Memory B cell (primary cell): ENCODE data around the gene RHOG.
A peak's percentile ranks its signal among the peaks of the same experiment; 100 is the strongest.

Experiments
- ATAC-seq: fragments of 150-1000 bp; cut with Tn5 transposase; 2 replicates; pipeline ENCODE4 v1.10.0; 2021; ENCODE audit warnings: low read depth, mild to moderate bottlenecking, moderate library complexity
- DNase-seq, 2 donors: peaks; one replicate each; pipeline ENCODE4 v3.0.0; 2022; ENCODE audit warnings: low spot score in 2 of 2
- H3K27ac Mint-ChIP-seq: one replicate; pipeline ENCODE4 v1.8.0; 2022; ENCODE audit warnings: mild to moderate bottlenecking, moderate library complexity, mixed read lengths
- H3K27me3 Mint-ChIP-seq: one replicate; pipeline ENCODE4 v1.8.0; 2022; ENCODE audit warnings: mixed read lengths
- H3K36me3 Mint-ChIP-seq: one replicate; pipeline ENCODE4 v1.8.0; 2022; ENCODE audit warnings: mild to moderate bottlenecking, mixed read lengths
- H3K4me1 Mint-ChIP-seq: one replicate; pipeline ENCODE4 v1.8.0; 2022; ENCODE audit warnings: mixed read lengths
- H3K4me3 Mint-ChIP-seq: one replicate; pipeline ENCODE4 v1.8.0; 2022; ENCODE audit warnings: mild to moderate bottlenecking, moderate library complexity, mixed read lengths
- H3K9me3 Mint-ChIP-seq: one replicate; pipeline ENCODE4 v1.8.0; 2022; ENCODE audit warnings: mixed read lengths

Gene RHOG

GRCh38 chr11:3840870-3841425 lies at the start of gene RHOG:
Gene RHOG (minus strand): TSS chr11:3840959. CDS start chr11:3828138, 12,821 bp downstream.
- H3K36me3 Mint-ChIP-seq: no peaks in the 10 kb centered on the region
- H3K9me3 Mint-ChIP-seq: no peaks in the 10 kb centered on the region
- peak; percentile 75 for ATAC-seq
- H3K4me3 Mint-ChIP-seq: peak within 1 kb of the TSS; percentile 94
- peak; percentile 78 to 88 for DNase-seq
- H3K4me1 Mint-ChIP-seq: peaks cover 35% of the 10 kb centered on the region
- peak within 1 kb of the TSS; percentile 95 for H3K27ac Mint-ChIP-seq
- H3K27me3 Mint-ChIP-seq: no peaks in the 10 kb centered on the region

DNA sequence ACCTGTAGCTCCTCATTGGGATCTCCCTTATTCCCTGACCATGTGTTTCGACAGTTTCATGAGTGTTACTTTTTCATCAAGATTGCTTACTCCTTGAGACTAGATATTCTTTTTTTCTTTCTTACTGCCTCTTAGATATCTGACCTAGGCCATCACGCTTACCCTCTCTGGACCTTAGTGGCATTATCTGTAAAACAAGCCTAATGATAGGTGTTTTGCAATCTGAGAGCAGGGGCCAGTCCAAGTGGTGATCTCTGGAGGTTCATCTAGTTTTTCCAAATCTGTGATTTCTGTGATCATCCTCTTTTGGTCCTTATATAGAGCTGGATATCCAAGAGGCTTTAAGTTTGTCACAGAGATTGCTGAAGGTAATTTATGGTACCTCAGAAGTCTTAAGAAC lies 49.3 kb upstream of the RHOG start:
- H3K27ac Mint-ChIP-seq: no peak overlapping the region
- DNase-seq (no peak), ATAC-seq (no peak)
- H3K4me1 Mint-ChIP-seq: peaks cover 44% of the 10 kb centered on the region
- peaks cover 1% of the 10 kb centered on the region for H3K36me3 Mint-ChIP-seq
- no peaks in the 10 kb centered on the region for H3K27me3 Mint-ChIP-seq
- H3K9me3 Mint-ChIP-seq: no peaks in the 10 kb centered on the region
- H3K4me3 Mint-ChIP-seq: no peak overlapping the region

GRCh38 chr11:3888876-3889275 lies 48.1 kb upstream of the RHOG start:
- H3K4me3 Mint-ChIP-seq: peak overlapping the region; percentile 15
- peaks cover 1% of the 10 kb centered on the region for H3K36me3 Mint-ChIP-seq
- DNase-seq (no peak), ATAC-seq (peak; percentile 38)
- no peaks in the 10 kb centered on the region for H3K9me3 Mint-ChIP-seq
- no peaks in the 10 kb centered on the region for H3K27me3 Mint-ChIP-seq
- peak overlapping the region; percentile 58 for H3K27ac Mint-ChIP-seq
- H3K4me1 Mint-ChIP-seq: peaks cover 41% of the 10 kb centered on the region

- DNase-seq (no peak), ATAC-seq (no peak)
- Mint-ChIP-seq H3K9me3 (no peaks in the 10 kb centered on the region), H3K27me3 (no peaks in the 10 kb centered on the region), H3K4me3 (no peak overlapping the region), H3K27ac (peak overlapping the region; percentile 22), H3K4me1 (peaks cover 46% of the 10 kb centered on the region), H3K36me3 (peaks cover 1% of the 10 kb centered on the region)
Measured at GRCh38 chr11:3886985-3887384, 46.2 kb upstream of the RHOG start.

- Mint-ChIP-seq H3K4me1 (peaks cover 51% of the 10 kb centered on the region), H3K36me3 (peaks cover 1% of the 10 kb centered on the region), H3K4me3 (peak overlapping the region; percentile 32), H3K27me3 (no peaks in the 10 kb centered on the region), H3K9me3 (no peaks in the 10 kb centered on the region), H3K27ac (no peak overlapping the region)
- DNase-seq (no peak), ATAC-seq (no peak)
Measured at GRCh38 chr11:3885855-3886254, 45.1 kb upstream of the RHOG start.

GRCh38 chr11:3882655-3883054 lies 41.9 kb upstream of the RHOG start:
- Mint-ChIP-seq H3K27me3 (no peaks in the 10 kb centered on the region), H3K4me1 (peaks cover 56% of the 10 kb centered on the region), H3K9me3 (no peaks in the 10 kb centered on the region), H3K36me3 (peaks cover 2% of the 10 kb centered on the region), H3K27ac (peak overlapping the region; percentile 54), H3K4me3 (no peak overlapping the region)
- ATAC-seq: no peak
- DNase-seq: no peak

DNA sequence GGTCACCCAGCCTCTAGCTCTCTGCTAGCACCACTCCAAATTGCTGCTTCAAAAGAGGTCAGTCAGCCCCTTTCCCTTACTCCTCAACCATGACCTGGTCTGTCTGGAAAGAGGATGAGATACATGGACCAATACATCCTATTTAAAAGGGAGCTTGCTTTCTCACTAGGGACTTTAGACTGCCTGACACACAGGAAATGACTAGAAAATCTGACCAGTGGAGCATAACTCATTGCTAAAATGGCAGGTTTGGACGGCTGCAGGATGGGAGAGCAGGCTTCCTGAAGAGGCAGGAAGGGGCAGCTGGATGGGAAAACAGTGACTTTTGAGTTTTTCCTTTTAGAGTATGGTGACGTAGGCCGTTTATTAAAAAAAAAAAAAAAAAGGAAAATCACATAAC lies 40.0 kb upstream of the RHOG start:
- Mint-ChIP-seq H3K27ac (peak overlapping the region; percentile 94), H3K4me1 (peaks cover 61% of the 10 kb centered on the region), H3K36me3 (peaks cover 2% of the 10 kb centered on the region), H3K4me3 (peak overlapping the region; percentile 68), H3K9me3 (no peaks in the 10 kb centered on the region), H3K27me3 (no peaks in the 10 kb centered on the region)
- ATAC-seq (peak; percentile 77), DNase-seq (no peak)

GRCh38 chr11:3879967-3880542 lies 39.3 kb upstream of the RHOG start:
- Mint-ChIP-seq H3K27me3 (no peaks in the 10 kb centered on the region), H3K36me3 (peaks cover 2% of the 10 kb centered on the region), H3K27ac (peak overlapping the region; percentile 94), H3K4me3 (peak overlapping the region; percentile 68), H3K4me1 (peaks cover 62% of the 10 kb centered on the region), H3K9me3 (no peaks in the 10 kb centered on the region)
- DNase-seq (no peak), ATAC-seq (no peak)

- Mint-ChIP-seq H3K27ac (peak overlapping the region; percentile 94), H3K4me3 (peak overlapping the region; percentile 12), H3K4me1 (peaks cover 68% of the 10 kb centered on the region), H3K27me3 (no peaks in the 10 kb centered on the region), H3K36me3 (peaks cover 2% of the 10 kb centered on the region), H3K9me3 (no peaks in the 10 kb centered on the region)
- peak; percentile 56 for ATAC-seq
- no peak for DNase-seq
Measured at GRCh38 chr11:3879216-3879966, 38.6 kb upstream of the RHOG start.

- H3K9me3 Mint-ChIP-seq: no peaks in the 10 kb centered on the region
- DNase-seq (no peak), ATAC-seq (no peak)
- no peaks in the 10 kb centered on the region for H3K27me3 Mint-ChIP-seq
- peak overlapping the region; percentile 11 for H3K4me3 Mint-ChIP-seq
- peaks cover 2% of the 10 kb centered on the region for H3K36me3 Mint-ChIP-seq
- peaks cover 67% of the 10 kb centered on the region for H3K4me1 Mint-ChIP-seq
- peak overlapping the region; percentile 94 for H3K27ac Mint-ChIP-seq
Measured at GRCh38 chr11:3878258-3878584, 37.5 kb upstream of the RHOG start.

DNA sequence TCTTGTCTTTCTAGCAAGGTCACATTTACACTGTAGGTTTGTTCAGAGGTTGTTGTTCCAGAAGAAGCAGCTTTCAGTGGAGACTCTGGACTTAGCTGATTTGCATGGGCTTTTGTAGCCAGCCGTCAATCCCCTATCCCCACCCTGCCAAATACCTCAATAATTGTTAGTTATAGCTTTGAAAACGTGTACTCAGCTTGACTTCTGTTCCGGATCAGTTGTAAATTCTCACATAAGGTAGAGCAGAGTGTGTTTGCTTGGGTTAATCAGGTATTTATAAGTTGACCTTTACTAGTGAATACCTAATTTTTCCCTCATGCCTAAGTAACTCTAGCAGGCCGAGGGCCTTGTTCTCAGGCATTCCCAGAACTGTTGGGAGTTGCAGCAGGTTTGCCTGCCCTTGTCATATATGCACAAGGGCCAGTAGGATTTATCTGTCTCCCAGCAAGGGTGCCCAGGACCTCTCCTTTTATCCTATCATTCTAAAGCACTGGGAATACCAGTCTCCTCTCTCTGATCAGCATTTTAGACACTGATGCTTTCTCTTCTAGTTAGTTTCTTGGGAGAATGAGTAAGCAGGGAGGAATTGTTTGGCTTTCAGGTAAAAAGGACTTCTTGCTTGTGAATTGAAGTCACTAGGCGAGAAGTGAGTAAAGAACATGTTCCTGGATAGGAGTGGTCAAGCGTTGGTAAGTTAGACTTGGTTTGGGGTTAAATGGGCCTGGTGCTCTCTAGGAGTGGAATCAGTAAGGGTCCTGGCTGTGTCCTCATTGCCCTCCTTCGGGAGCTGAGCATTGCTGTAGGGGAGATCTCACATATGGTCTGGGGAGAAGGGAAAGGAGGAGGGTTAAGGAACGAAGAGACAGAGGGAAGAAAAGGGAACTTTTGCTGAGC lies 36.9 kb upstream of the RHOG start:
- DNase-seq (no peak), ATAC-seq (no peak)
- H3K9me3 Mint-ChIP-seq: no peaks in the 10 kb centered on the region
- peak overlapping the region; percentile 11 for H3K4me3 Mint-ChIP-seq
- H3K27me3 Mint-ChIP-seq: no peaks in the 10 kb centered on the region
- peak overlapping the region; percentile 94 for H3K27ac Mint-ChIP-seq
- H3K4me1 Mint-ChIP-seq: peaks cover 63% of the 10 kb centered on the region
- H3K36me3 Mint-ChIP-seq: peaks cover 2% of the 10 kb centered on the region

DNA sequence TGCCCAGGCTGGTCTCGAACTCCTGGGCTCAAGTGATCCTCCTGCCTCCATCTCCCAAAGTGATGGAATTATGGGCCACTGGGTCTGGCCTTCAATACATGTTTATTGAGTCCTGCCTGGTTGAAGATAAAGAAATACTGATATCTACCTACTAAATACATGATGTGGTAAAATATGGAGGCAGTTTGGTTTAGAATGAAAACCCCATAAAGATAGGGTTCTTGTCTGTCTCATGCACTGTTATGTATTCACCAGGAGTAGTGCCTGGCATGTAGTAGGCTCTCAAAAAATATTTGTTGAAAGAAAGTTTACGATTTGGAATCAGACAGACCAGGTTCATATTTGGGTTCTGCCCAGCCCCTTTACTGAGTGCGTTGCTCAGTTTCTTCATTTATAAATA lies 35.9 kb upstream of the RHOG start:
- Mint-ChIP-seq H3K27me3 (no peaks in the 10 kb centered on the region), H3K27ac (peak overlapping the region; percentile 94), H3K4me3 (no peak overlapping the region), H3K36me3 (peaks cover 2% of the 10 kb centered on the region), H3K9me3 (no peaks in the 10 kb centered on the region), H3K4me1 (peaks cover 63% of the 10 kb centered on the region)
- DNase-seq (no peak), ATAC-seq (no peak)

GRCh38 chr11:3873712-3874349 lies 33.1 kb upstream of the RHOG start:
- peaks cover 57% of the 10 kb centered on the region for H3K4me1 Mint-ChIP-seq
- no peaks in the 10 kb centered on the region for H3K27me3 Mint-ChIP-seq
- peak overlapping the region; percentile 51 for H3K27ac Mint-ChIP-seq
- H3K9me3 Mint-ChIP-seq: no peaks in the 10 kb centered on the region
- ATAC-seq (no peak), DNase-seq (no peak)
- H3K4me3 Mint-ChIP-seq: no peak overlapping the region
- no peaks in the 10 kb centered on the region for H3K36me3 Mint-ChIP-seq
